PC-3 (cell line): ENCODE data around the gene DCAF6. TPM values are rescaled to one million over a fixed set of nuclear protein-coding genes. Genes with fewer than 3 reads are reported as not detected.

ENCODE experiments used
- ATAC-seq: fragments of 200-7000 bp; cut with Tn5 transposase; 2 replicates; pipeline ENCODE4 v1.9.1; 2020; ENCODE audit warnings: mild to moderate bottlenecking, moderate library complexity
- BruUV-seq: library from RNA; stranded (reverse); fragments of 400-500 nt; replicated peaks from 2 replicates; lab custom pipeline; 2021; lab: Mats Ljungman, UMichigan
- CTCF ChIA-PET: fragments of 300-600 bp; sonication (Branson Sonifier 250); formaldehyde crosslinking; loops from one replicate; lab custom pipeline; 2022; ENCODE audit warnings: antibody characterized with exemption; lab: Charles Lee
- POLR2A ChIA-PET: fragments of 300-600 bp; sonication (Branson Sonifier 250); formaldehyde crosslinking; loops from one replicate; lab custom pipeline; 2022; ENCODE audit warnings: antibody characterized with exemption; ENCODE audit not compliant: unreplicated experiment; lab: Charles Lee
- DNase-seq: peaks from one replicate; pipeline ENCODE4 v3.0.0-alpha.2; 2015
- H2AFZ ChIP-seq: fragments of 300-600 bp; sonication (generic); 2 replicates; pipeline ENCODE4 v1.6.0; 2016; ENCODE audit warnings: antibody characterized with exemption, low read length
- H3F3A ChIP-seq: fragments of 300-600 bp; sonication (generic); one replicate; pipeline ENCODE4 v1.6.0; 2017; ENCODE audit warnings: antibody characterized with exemption, low read length, control low read depth, mild to moderate bottlenecking; ENCODE audit not compliant: unreplicated experiment
- H3K27ac ChIP-seq: fragments of 300-600 bp; sonication (generic); 2 replicates; pipeline ENCODE4 v1.5.1; 2016; ENCODE audit warnings: mild to moderate bottlenecking, low read length
- H3K27me3 ChIP-seq: fragments of 300-600 bp; sonication (generic); 2 replicates; pipeline ENCODE4 v1.6.1; 2016; ENCODE audit warnings: low read length, mixed read lengths
- H3K36me3 ChIP-seq: fragments of 300-600 bp; sonication (generic); 2 replicates; pipeline ENCODE4 v1.6.1; 2016; ENCODE audit warnings: low read depth, mixed run types, low read length, mixed read lengths
- H3K4me1 ChIP-seq: fragments of 300-600 bp; sonication (generic); 2 replicates; pipeline ENCODE4 v1.5.1; 2016; ENCODE audit warnings: low read length; ENCODE audit not compliant: insufficient read depth
- H3K4me2 ChIP-seq: fragments of 300-600 bp; sonication (generic); 2 replicates; pipeline ENCODE4 v1.6.0; 2016; ENCODE audit warnings: low read length
- H3K4me3 ChIP-seq: fragments of 300-600 bp; sonication (generic); 2 replicates; pipeline ENCODE4 v1.5.1; 2016; ENCODE audit warnings: mild to moderate bottlenecking, low read length, mixed read lengths
- H3K79me2 ChIP-seq: fragments of 300-600 bp; sonication (generic); 2 replicates; pipeline ENCODE4 v1.6.1; 2017; ENCODE audit warnings: low read length, mixed read lengths
- H3K9ac ChIP-seq: fragments of 300-600 bp; sonication (generic); 2 replicates; pipeline ENCODE4 v1.6.0; 2016; ENCODE audit warnings: mild to moderate bottlenecking, low read length
- H3K9me2 ChIP-seq: fragments of 300-600 bp; sonication (generic); replicated peaks from 2 replicates; pipeline ENCODE4 v1.6.1; 2016; ENCODE audit warnings: mixed run types, low read length, mixed read lengths
- H3K9me3 ChIP-seq: fragments of 300-600 bp; sonication (generic); 2 replicates; pipeline ENCODE4 v1.6.1; 2016; ENCODE audit warnings: low read length, mixed read lengths
- H4K20me1 ChIP-seq: fragments of 300-600 bp; sonication (generic); 2 replicates; pipeline ENCODE4 v1.6.1; 2016; ENCODE audit warnings: low read length, mixed read lengths
- EZH2 ChIP-seq: fragments of 300-600 bp; sonication (generic); IDR thresholded peaks from one replicate; pipeline ENCODE4 v1.6.1; 2017; ENCODE audit warnings: antibody characterized with exemption, mild to moderate bottlenecking, low read length; ENCODE audit not compliant: unreplicated experiment
- EZH2phosphoT487 ChIP-seq: fragments of 300-600 bp; sonication (generic); IDR thresholded peaks from 2 replicates; pipeline ENCODE4 v1.6.1; 2018; ENCODE audit warnings: mild to moderate bottlenecking, antibody characterized with exemption, low read length, borderline replicate concordance
- intact Hi-C: fragments of 100-400 bp; cut with micrococcal nuclease; formaldehyde crosslinking; loops from 2 replicates; pipeline ENCODE4 v1.9.0; 2023
- total RNA-seq: library from RNA; depleted of rRNA; stranded (reverse); fragments of >200 nt; gene quantifications from 2 replicates; pipeline ENCODE4 v1.2.3, GENCODE V29; 2014
- TF ChIP-seq, protein P1 (sequence below): fragments of 300-600 bp; sonication (generic); conservative IDR thresholded peaks from 2 replicates; pipeline ENCODE4 v1.5.1; 2017; ENCODE audit warnings: antibody characterized with exemption, low read depth, mild to moderate bottlenecking, low read length

DCAF6 gene
- total RNA-seq, 1 experiment from 2014 or later, result 29.1 TPM

- Histone ChIP-seq H3F3A (no peaks in the 10 kb centered on the region), H3K36me3 (no peaks in the 10 kb centered on the region), H3K9me2 (no peaks in the 10 kb centered on the region), H3K27me3 (no peaks in the 10 kb centered on the region), H3K79me2 (no peaks in the 10 kb centered on the region), H3K9me3 (no peaks in the 10 kb centered on the region), H3K9ac (no peak overlapping the region), H3K4me2 (no peak overlapping the region), H3K27ac (no peak overlapping the region), H4K20me1 (no peaks in the 10 kb centered on the region), H3K4me3 (no peak overlapping the region), H2AFZ (no peak overlapping the region), H3K4me1 (peaks cover 8% of the 10 kb centered on the region)
- no TSS peak for BruUV-seq
- TF ChIP-seq EZH2 (no peak), EZH2phosphoT487 (no peak)
- TF ChIP-seq, protein P1, sequence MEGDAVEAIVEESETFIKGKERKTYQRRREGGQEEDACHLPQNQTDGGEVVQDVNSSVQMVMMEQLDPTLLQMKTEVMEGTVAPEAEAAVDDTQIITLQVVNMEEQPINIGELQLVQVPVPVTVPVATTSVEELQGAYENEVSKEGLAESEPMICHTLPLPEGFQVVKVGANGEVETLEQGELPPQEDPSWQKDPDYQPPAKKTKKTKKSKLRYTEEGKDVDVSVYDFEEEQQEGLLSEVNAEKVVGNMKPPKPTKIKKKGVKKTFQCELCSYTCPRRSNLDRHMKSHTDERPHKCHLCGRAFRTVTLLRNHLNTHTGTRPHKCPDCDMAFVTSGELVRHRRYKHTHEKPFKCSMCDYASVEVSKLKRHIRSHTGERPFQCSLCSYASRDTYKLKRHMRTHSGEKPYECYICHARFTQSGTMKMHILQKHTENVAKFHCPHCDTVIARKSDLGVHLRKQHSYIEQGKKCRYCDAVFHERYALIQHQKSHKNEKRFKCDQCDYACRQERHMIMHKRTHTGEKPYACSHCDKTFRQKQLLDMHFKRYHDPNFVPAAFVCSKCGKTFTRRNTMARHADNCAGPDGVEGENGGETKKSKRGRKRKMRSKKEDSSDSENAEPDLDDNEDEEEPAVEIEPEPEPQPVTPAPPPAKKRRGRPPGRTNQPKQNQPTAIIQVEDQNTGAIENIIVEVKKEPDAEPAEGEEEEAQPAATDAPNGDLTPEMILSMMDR, result no peak; the same call in 1 of the 2 replicates
- ChIA-PET CTCF (no interaction called here), POLR2A (interaction anchor here (0.7 kb wide), 1 partner anchor 29 kb away, joined by 6 read pairs; no protein-coding TSS in a partner anchor)
- intact Hi-C loops, result no loop called here
- ATAC-seq (no peak), DNase-seq (peak; percentile 10)
These were observed 174.5 kb downstream of the DCAF6 start for GRCh38 chr1:168110896-168111545.

- no peaks in the 10 kb centered on the region for H3K79me2 ChIP-seq
- H3K9me2 ChIP-seq, result no peaks in the 10 kb centered on the region
- TF ChIP-seq EZH2 (no peak), EZH2phosphoT487 (no peak)
- TF ChIP-seq, protein P1, result no peak
- H3K27ac ChIP-seq, result no peak overlapping the region
- H3K27me3 ChIP-seq, result no peaks in the 10 kb centered on the region
- H3K4me2 ChIP-seq, result no peak overlapping the region
- ChIA-PET POLR2A (no interaction called here), CTCF (no interaction called here)
- H3K4me3 ChIP-seq, result no peak overlapping the region
- H4K20me1 ChIP-seq, result no peaks in the 10 kb centered on the region
- ATAC-seq (peak; percentile 50; the same call in 1 of the 2 replicates), DNase-seq (peak; percentile 80)
- no peak overlapping the region for H3K9ac ChIP-seq
- H3K36me3 ChIP-seq, result no peaks in the 10 kb centered on the region
- BruUV-seq, result no TSS peak
- H3F3A ChIP-seq, result no peaks in the 10 kb centered on the region
- H2AFZ ChIP-seq, result no peak overlapping the region
- peaks cover 8% of the 10 kb centered on the region for H3K4me1 ChIP-seq
- intact Hi-C loops, result no loop called here
- no peaks in the 10 kb centered on the region for H3K9me3 ChIP-seq
These were observed 176.3 kb downstream of the DCAF6 start for GRCh38 chr1:168112673-168113305.

GRCh38 chr1:168114845-168115244 is 178.4 kb downstream of the DCAF6 start:
- POLR2A ChIA-PET, result no interaction called here
- Histone ChIP-seq H3K4me1 (peaks cover 8% of the 10 kb centered on the region), H3K27ac (no peak overlapping the region), H3K27me3 (no peaks in the 10 kb centered on the region), H3K9me3 (no peaks in the 10 kb centered on the region), H3K4me2 (no peak overlapping the region), H3K9me2 (no peaks in the 10 kb centered on the region), H4K20me1 (no peaks in the 10 kb centered on the region), H3F3A (no peaks in the 10 kb centered on the region), H3K79me2 (no peaks in the 10 kb centered on the region), H3K36me3 (no peaks in the 10 kb centered on the region), H3K9ac (no peak overlapping the region), H2AFZ (no peak overlapping the region), H3K4me3 (no peak overlapping the region)
- TF ChIP-seq EZH2phosphoT487, result no peak
- TF ChIP-seq, protein P1, result no peak
- no peak for TF ChIP-seq EZH2
- DNase-seq (no peak), ATAC-seq (no peak)
- intact Hi-C loops, result no loop called here
- CTCF ChIA-PET, result no interaction called here
- BruUV-seq, result no TSS peak
